Esophagus (tissue), 2 donors: ENCODE results near the gene CASKIN1. TPM values are rescaled to one million over a fixed set of nuclear protein-coding genes. Genes with fewer than 3 reads are reported as not detected.

Experiments used
- H3K27ac ChIP-seq, 2 donors: one replicate each; pipeline ENCODE4 v1.5.1; 2013; ENCODE audit warnings: low read depth in 2 of 2, mild to moderate bottlenecking in 2 of 2, inconsistent platforms in 1 of 2, low read length in 1 of 2, moderate library complexity in 1 of 2
- H3K27me3 ChIP-seq, 2 donors: one replicate each; pipeline ENCODE4 v1.6.1; 2013; ENCODE audit warnings: low read length in 2 of 2, control low read depth in 1 of 2, mild to moderate bottlenecking in 1 of 2; ENCODE audit not compliant: insufficient read depth in 2 of 2, control insufficient read depth in 1 of 2
- H3K36me3 ChIP-seq, 2 donors: one replicate each; pipeline ENCODE4 v1.6.1; 2013; ENCODE audit warnings: low read length in 1 of 2; ENCODE audit not compliant: control insufficient read depth in 2 of 2, insufficient read depth in 2 of 2
- H3K4me1 ChIP-seq, 2 donors: one replicate each; pipeline ENCODE4 v1.6.1; 2013; ENCODE audit warnings: low read length in 1 of 2; ENCODE audit not compliant: control insufficient read depth in 2 of 2, insufficient read depth in 2 of 2
- H3K4me3 ChIP-seq, 2 donors: one replicate each; pipeline ENCODE4 v1.5.1; 2013; ENCODE audit warnings: low read length in 2 of 2, mild to moderate bottlenecking in 2 of 2, low read depth in 1 of 2, moderate library complexity in 1 of 2
- H3K9me3 ChIP-seq, 2 donors: one replicate each; pipeline ENCODE4 v1.6.1; 2013; ENCODE audit warnings: mild to moderate bottlenecking in 2 of 2, low read depth in 1 of 2, low read length in 1 of 2, moderate library complexity in 1 of 2; ENCODE audit not compliant: control insufficient read depth in 2 of 2, insufficient read depth in 1 of 2
- WGBS, 2 donors: extraction: QIAGEN DNeasy Blood & Tissue Kit; methylation state at CpG; one replicate each; pipeline ENCODE4 v1.1.7; 2013; 5-methylcytosine and 5-hydroxymethylcytosine counted together
- polyA plus RNA-seq, 2 donors: library from polyadenylated mRNA; stranded (reverse); fragments of 200-250 nt; gene quantifications; one replicate each; pipeline ENCODE4 v1.2.3, GENCODE V29; 2013
- donor health status: healthy with polysubstance abuse.
- donor health status: Bipolar disorder and iron deficiency.

Gene CASKIN1
- polyA plus RNA-seq, 2 donors: 0.29 to 0.81 TPM

- Histone ChIP-seq H3K27me3 (peaks cover 0 to 6% of the 10 kb centered on the region in 2 donors), H3K27ac (no peak overlapping the region), H3K4me3 (peak overlapping the region in 1 of 2 donors; percentile 35), H3K9me3 (peaks cover 0 to 2% of the 10 kb centered on the region in 2 donors), H3K36me3 (no peaks in the 10 kb centered on the region), H3K4me1 (peaks cover 2 to 7% of the 10 kb centered on the region in 2 donors)
- 3% methylated on average over 46 to 49 of the region's 49 CpGs for WGBS, 2 donors
These were observed 863 bp downstream of the CASKIN1 start for GRCh38 chr16:2195322-2196161.

GRCh38 chr16:2194852-2195321 lies 1.5 kb downstream of the CASKIN1 start:
- H3K27ac ChIP-seq: no peak overlapping the region
- 15 to 17% methylated on average over 10 of the region's 10 CpGs for WGBS, 2 donors
- H3K4me3 ChIP-seq: no peak overlapping the region
- H3K36me3 ChIP-seq: no peaks in the 10 kb centered on the region
- peaks cover 2 to 13% of the 10 kb centered on the region in 2 donors for H3K4me1 ChIP-seq
- peaks cover 0 to 2% of the 10 kb centered on the region in 2 donors for H3K9me3 ChIP-seq
- peaks cover 0 to 6% of the 10 kb centered on the region in 2 donors for H3K27me3 ChIP-seq

- WGBS, 2 donors: 41 to 43% methylated on average over 16 of the region's 16 CpGs
- Histone ChIP-seq H3K9me3 (peaks cover 0 to 2% of the 10 kb centered on the region in 2 donors), H3K36me3 (no peaks in the 10 kb centered on the region), H3K27ac (no peak overlapping the region), H3K4me1 (peaks cover 2 to 14% of the 10 kb centered on the region in 2 donors), H3K4me3 (no peak overlapping the region), H3K27me3 (peaks cover 0 to 6% of the 10 kb centered on the region in 2 donors)
These were observed 2.1 kb downstream of the CASKIN1 start for GRCh38 chr16:2194166-2194834.

GRCh38 chr16:2191446-2191706 lies 5.0 kb downstream of the CASKIN1 start:
- H3K27me3 ChIP-seq: peaks cover 0 to 6% of the 10 kb centered on the region in 2 donors
- H3K27ac ChIP-seq: no peak overlapping the region
- H3K36me3 ChIP-seq: no peaks in the 10 kb centered on the region
- no peak overlapping the region for H3K4me3 ChIP-seq
- H3K9me3 ChIP-seq: peaks cover 0 to 2% of the 10 kb centered on the region in 2 donors
- 60 to 62% methylated on average over 11 of the region's 11 CpGs for WGBS, 2 donors
- H3K4me1 ChIP-seq: peaks cover 2 to 14% of the 10 kb centered on the region in 2 donors

- Histone ChIP-seq H3K4me1 (peaks cover 2 to 12% of the 10 kb centered on the region in 2 donors), H3K9me3 (peaks cover 0 to 2% of the 10 kb centered on the region in 2 donors), H3K36me3 (no peaks in the 10 kb centered on the region), H3K27me3 (peaks cover 0 to 2% of the 10 kb centered on the region in 2 donors), H3K27ac (no peak overlapping the region), H3K4me3 (no peak overlapping the region)
- WGBS, 2 donors: 58 to 64% methylated on average over 24 to 25 of the region's 25 CpGs
These were observed 5.6 kb downstream of the CASKIN1 start for GRCh38 chr16:2190659-2191445.

GRCh38 chr16:2190002-2190658 lies 6.3 kb downstream of the CASKIN1 start:
- Histone ChIP-seq H3K4me3 (no peak overlapping the region), H3K9me3 (peaks cover 0 to 2% of the 10 kb centered on the region in 2 donors), H3K27ac (no peak overlapping the region), H3K27me3 (no peaks in the 10 kb centered on the region), H3K36me3 (no peaks in the 10 kb centered on the region), H3K4me1 (peaks cover 0 to 7% of the 10 kb centered on the region in 2 donors)
- WGBS, 2 donors: 61 to 62% methylated on average over 24 of the region's 24 CpGs

- no peak overlapping the region for H3K4me3 ChIP-seq
- no peaks in the 10 kb centered on the region for H3K9me3 ChIP-seq
- H3K36me3 ChIP-seq: no peaks in the 10 kb centered on the region
- no peaks in the 10 kb centered on the region for H3K27me3 ChIP-seq
- peaks cover 0 to 7% of the 10 kb centered on the region in 2 donors for H3K4me1 ChIP-seq
- no peak overlapping the region for H3K27ac ChIP-seq
- 89 to 93% methylated on average over 25 of the region's 25 CpGs for WGBS, 2 donors
These were observed 7.0 kb downstream of the CASKIN1 start for GRCh38 chr16:2189252-2189893.

GRCh38 chr16:2188395-2188794 lies 8.0 kb downstream of the CASKIN1 start:
- no peaks in the 10 kb centered on the region for H3K9me3 ChIP-seq
- 91% methylated on average over 8 of the region's 8 CpGs for WGBS, 2 donors

More at GRCh38 chr16:2188395-2188794, 8.0 kb downstream of the CASKIN1 start:
- no peaks in the 10 kb centered on the region for H3K27me3 ChIP-seq
- no peak overlapping the region for H3K4me3 ChIP-seq
- H3K4me1 ChIP-seq: peaks cover 0 to 7% of the 10 kb centered on the region in 2 donors
- no peaks in the 10 kb centered on the region for H3K36me3 ChIP-seq
- no peak overlapping the region for H3K27ac ChIP-seq
